B cell (primary cell): ENCODE data around the gene CAVIN1.

ENCODE experiments used
- EZH2 ChIP-seq: IDR thresholded peaks from 2 replicates; pipeline ENCODE4 v1.6.1; 2012; ENCODE audit warnings: borderline replicate concordance, low read depth, mild to moderate bottlenecking, moderate library complexity, low read length; ENCODE audit not compliant: insufficient read depth, poor library complexity, severe bottlenecking
- TF ChIP-seq, protein P1 (sequence below): fragments of 200-600 bp; IDR thresholded peaks from one replicate; pipeline ENCODE4 v1.8.0; 2022; ENCODE audit warnings: antibody characterized with exemption, mild to moderate bottlenecking

DNA sequence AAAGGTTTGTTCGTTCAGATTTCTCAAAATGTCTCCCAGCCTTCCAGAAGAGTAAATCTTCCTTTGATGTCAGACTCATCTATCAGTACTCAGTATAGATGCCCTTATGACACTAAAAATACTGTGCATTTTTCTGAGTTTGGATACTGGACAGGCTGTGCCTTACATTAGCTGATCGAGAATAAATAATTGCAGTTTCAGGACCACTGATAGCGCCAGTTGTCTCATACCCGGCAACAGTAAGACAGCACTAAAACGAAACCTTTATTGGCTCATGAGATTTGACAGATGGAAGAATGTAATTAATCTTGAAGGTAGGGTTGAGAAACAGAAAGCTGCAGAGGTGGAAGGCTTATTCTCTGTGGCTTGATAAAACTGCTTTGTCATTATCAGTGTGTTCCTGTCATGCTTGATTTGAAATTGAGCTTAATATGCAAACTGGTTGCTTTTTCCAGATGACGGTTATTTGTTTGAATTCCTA, 36.8 kb upstream of the CAVIN1 start:
- TF ChIP-seq, protein P1, sequence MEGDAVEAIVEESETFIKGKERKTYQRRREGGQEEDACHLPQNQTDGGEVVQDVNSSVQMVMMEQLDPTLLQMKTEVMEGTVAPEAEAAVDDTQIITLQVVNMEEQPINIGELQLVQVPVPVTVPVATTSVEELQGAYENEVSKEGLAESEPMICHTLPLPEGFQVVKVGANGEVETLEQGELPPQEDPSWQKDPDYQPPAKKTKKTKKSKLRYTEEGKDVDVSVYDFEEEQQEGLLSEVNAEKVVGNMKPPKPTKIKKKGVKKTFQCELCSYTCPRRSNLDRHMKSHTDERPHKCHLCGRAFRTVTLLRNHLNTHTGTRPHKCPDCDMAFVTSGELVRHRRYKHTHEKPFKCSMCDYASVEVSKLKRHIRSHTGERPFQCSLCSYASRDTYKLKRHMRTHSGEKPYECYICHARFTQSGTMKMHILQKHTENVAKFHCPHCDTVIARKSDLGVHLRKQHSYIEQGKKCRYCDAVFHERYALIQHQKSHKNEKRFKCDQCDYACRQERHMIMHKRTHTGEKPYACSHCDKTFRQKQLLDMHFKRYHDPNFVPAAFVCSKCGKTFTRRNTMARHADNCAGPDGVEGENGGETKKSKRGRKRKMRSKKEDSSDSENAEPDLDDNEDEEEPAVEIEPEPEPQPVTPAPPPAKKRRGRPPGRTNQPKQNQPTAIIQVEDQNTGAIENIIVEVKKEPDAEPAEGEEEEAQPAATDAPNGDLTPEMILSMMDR = no peak
- no peak for TF ChIP-seq EZH2
